IPS DF 6.9 (cell line): Measurements from ENCODE around the gene CRELD1.

Source experiments
- DNase-seq: peaks from one replicate; pipeline ENCODE4 v3.0.0-alpha.2; 2013; ENCODE audit warnings: low read depth, low spot score
- H3K27ac ChIP-seq: one replicate; pipeline ENCODE4 v1.5.1; 2013; ENCODE audit warnings: low read length, control low read depth
- H3K27me3 ChIP-seq: 2 replicates; pipeline ENCODE4 v1.6.1; 2013; ENCODE audit warnings: mild to moderate bottlenecking, low read length; ENCODE audit not compliant: control insufficient read depth, insufficient read depth
- H3K36me3 ChIP-seq: 2 replicates; pipeline ENCODE4 v1.6.1; 2013; ENCODE audit warnings: low read length; ENCODE audit not compliant: control insufficient read depth, insufficient read depth
- H3K4me1 ChIP-seq: 2 replicates; pipeline ENCODE4 v1.6.1; 2013; ENCODE audit warnings: low read length; ENCODE audit not compliant: control insufficient read depth, insufficient read depth
- H3K4me3 ChIP-seq: 2 replicates; pipeline ENCODE4 v1.5.1; 2013; ENCODE audit warnings: mild to moderate bottlenecking, low read length
- H3K9me3 ChIP-seq: 2 replicates; pipeline ENCODE4 v1.6.1; 2013; ENCODE audit warnings: low read length, inconsistent platforms; ENCODE audit not compliant: control insufficient read depth, insufficient read depth
- WGBS: extraction: QIAGEN DNeasy Blood & Tissue Kit; methylation state at CpG from one replicate; pipeline ENCODE4 v1.1.7; 2013; ENCODE audit warnings: mixed read lengths, missing lambda C conversion rate; ENCODE audit not compliant: insufficient read length, insufficient coverage; 5-methylcytosine and 5-hydroxymethylcytosine counted together

Gene CRELD1

DNA sequence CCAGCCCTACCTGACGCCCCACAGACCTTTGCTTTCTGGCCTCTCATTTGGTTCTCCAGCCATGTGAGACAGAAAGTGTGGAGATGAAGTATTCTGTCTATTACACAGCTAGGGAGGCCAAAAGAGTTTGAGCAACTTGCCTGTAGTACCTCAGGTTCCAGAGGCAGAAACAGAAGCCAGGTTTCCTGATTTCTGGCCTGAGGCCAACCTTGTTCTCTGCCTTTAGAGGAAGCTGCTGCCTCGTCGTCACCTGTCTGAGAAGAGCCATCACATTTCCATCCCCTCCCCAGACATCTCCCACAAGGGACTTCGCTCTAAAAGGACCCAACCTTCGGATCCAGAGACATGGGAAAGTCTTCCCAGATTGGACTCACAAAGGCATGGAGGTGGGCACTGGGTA is 27.2 kb upstream of the CRELD1 start:
- no CpG with 5 or more reads among the region's 5 CpGs for WGBS

DNA sequence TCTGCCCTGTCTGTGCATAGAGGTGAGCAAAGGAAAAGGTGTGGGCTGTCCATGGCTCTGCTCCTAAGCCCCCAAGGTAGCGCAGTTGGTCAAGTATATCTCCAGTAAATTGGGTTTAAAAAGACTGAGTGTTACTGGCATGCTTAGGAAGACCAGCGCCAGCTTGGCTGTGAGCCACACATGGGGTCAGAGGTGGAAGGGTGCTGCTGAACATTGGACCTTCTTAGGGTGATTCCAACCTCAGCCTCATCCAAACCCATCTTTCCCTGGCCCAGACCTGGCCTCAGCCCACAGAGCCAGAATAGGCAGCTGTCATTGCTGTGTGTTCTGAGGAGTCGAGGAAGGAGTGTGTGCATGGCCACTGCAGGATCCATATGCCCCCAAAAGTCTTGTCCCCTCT is 25.3 kb upstream of the CRELD1 start:
- Histone ChIP-seq H3K4me1 (no peaks in the 10 kb centered on the region), H3K9me3 (no peaks in the 10 kb centered on the region)

More for the DNA sequence above, 27.2 kb upstream of the CRELD1 start:
- Histone ChIP-seq H3K27ac (no peak overlapping the region), H3K36me3 (no peaks in the 10 kb centered on the region), H3K27me3 (no peaks in the 10 kb centered on the region), H3K9me3 (no peaks in the 10 kb centered on the region), H3K4me3 (no peak overlapping the region), H3K4me1 (peaks cover 5% of the 10 kb centered on the region)
- no peak for DNase-seq

DNA sequence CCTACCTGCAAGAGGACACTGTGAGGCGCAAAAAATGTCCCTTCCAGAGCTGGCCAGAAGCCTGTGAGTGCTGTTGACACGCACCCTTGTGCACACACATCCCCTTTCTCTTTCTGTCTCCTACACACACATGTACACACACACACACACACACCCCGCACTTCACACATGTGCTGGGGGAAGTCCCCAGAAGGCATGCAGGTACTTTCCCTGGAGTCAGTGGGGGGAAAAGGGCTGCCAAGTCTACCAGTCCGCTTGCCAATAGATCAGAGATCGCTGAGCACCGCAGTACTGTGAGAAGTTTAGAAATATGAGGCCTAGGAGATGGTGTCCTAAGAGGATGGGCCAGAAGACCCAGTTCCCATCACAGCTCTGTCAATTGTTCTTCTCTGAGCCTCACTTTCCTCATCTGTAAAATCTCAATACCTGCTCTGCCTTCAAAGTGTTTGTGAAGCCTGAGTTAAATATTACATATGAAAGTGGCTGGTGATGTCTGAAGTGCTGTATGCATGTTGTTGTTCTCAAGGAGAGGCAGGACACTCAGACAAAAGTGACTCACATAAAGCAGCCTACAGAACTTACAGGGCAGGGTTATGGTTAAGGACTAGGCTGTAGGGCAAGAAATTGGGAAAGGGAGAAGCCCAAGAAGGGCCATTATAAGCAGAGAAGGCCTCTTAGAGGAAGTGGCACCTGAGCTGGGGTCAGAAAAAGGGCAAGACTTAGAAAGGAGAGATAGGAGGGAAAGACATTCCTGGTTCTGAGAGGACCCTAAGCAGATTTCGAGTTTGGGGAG is 24.2 kb upstream of the CRELD1 start:
- Histone ChIP-seq H3K4me1 (no peaks in the 10 kb centered on the region), H3K36me3 (no peaks in the 10 kb centered on the region), H3K27me3 (no peaks in the 10 kb centered on the region), H3K4me3 (no peak overlapping the region), H3K27ac (no peak overlapping the region), H3K9me3 (no peaks in the 10 kb centered on the region)
- no peak for DNase-seq
- no CpG with 5 or more reads among the region's 7 CpGs for WGBS

More for the DNA sequence above, 25.3 kb upstream of the CRELD1 start:
- Histone ChIP-seq H3K27ac (no peak overlapping the region), H3K27me3 (no peaks in the 10 kb centered on the region), H3K36me3 (no peaks in the 10 kb centered on the region), H3K4me3 (no peak overlapping the region)
- WGBS: no CpG with 5 or more reads among the region's 3 CpGs
- DNase-seq: no peak

DNA sequence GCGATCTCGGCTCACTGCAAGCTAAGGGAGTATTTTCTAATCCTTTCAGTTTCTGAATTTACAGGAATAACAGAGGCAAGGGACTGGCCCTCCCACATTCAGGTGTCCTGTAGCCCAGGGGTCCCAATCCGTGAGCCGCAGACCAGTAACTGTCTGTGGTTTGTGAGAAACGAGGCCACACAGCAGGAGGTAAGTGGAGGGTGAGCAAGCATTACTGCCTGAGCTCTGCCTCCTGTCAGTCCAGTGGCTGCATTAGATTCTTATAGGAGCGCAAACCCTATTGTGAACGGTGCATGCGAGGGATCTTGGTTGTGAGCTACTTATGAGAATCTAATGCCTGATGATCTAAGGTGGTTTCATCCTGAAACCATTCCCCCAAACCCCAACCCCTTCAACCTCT is 21.8 kb upstream of the CRELD1 start:
- Histone ChIP-seq H3K36me3 (no peaks in the 10 kb centered on the region), H3K9me3 (no peaks in the 10 kb centered on the region), H3K27ac (no peak overlapping the region), H3K27me3 (no peaks in the 10 kb centered on the region), H3K4me1 (peaks cover 7% of the 10 kb centered on the region; the same call in 1 of the 2 replicates), H3K4me3 (no peak overlapping the region)
- no CpG with 5 or more reads among the region's 8 CpGs for WGBS
- no peak for DNase-seq

DNA sequence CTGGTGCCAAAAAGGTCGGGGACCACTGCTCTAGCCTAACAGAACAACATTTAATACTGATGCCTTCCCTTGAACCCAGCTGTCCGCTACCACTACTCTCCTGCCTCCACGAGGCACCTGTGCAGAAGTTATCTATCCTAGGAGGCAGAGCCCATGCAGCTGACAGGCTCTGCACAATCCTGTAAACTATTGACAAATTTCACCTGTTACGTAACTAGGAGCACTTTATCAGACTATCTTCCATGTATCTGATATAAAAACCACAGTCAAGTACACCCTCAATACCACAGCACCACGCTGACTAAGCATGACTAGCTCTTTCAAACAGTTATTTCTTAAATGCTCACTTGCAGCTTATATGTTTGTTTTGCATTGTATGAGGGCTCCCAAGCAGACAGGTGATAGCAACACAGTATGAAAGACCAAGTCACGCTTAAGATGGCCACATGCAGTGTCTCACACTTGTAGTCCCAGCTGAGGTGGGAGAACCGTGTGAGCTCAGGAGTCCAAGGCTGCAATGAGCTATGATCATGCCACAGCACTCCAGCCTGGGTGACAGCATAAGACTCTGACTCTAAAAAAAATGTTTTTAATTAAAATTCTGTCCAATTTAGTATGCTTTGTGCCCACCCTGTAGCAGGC is 21.2 kb upstream of the CRELD1 start:
- Histone ChIP-seq H3K27me3 (no peaks in the 10 kb centered on the region), H3K4me3 (no peak overlapping the region), H3K4me1 (peaks cover 7% of the 10 kb centered on the region; the same call in 1 of the 2 replicates), H3K9me3 (no peaks in the 10 kb centered on the region), H3K27ac (no peak overlapping the region), H3K36me3 (no peaks in the 10 kb centered on the region)
- no CpG with 5 or more reads among the region's 7 CpGs for WGBS
- DNase-seq: no peak

DNA sequence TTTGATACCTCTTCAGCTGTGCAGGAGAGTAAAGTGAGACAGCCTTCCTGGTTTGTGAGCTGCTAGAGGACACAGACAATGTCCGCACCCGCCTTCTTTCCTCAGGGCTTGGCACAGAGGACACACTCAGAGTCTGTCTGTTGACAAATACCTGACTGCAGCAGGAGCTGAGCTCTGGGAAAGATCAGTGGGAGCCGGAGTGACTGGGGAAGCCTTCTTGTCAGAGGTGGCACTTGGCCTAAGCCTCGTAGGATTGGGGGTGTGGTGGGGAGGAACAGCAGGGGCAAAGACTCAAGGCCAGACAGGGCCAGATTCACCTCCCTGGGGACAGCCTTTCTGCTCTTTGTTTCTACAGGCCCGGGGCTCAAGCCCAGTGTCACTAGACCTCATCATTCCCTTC is 20.0 kb upstream of the CRELD1 start:
- peaks cover 8% of the 10 kb centered on the region for H3K4me1 ChIP-seq
- no peaks in the 10 kb centered on the region for H3K9me3 ChIP-seq
- no peak overlapping the region for H3K4me3 ChIP-seq
- H3K36me3 ChIP-seq: no peaks in the 10 kb centered on the region; the same call in 1 of the 2 replicates
- H3K27me3 ChIP-seq: no peaks in the 10 kb centered on the region
- H3K27ac ChIP-seq: no peak overlapping the region
- DNase-seq: no peak
- no CpG with 5 or more reads among the region's 5 CpGs for WGBS

DNA sequence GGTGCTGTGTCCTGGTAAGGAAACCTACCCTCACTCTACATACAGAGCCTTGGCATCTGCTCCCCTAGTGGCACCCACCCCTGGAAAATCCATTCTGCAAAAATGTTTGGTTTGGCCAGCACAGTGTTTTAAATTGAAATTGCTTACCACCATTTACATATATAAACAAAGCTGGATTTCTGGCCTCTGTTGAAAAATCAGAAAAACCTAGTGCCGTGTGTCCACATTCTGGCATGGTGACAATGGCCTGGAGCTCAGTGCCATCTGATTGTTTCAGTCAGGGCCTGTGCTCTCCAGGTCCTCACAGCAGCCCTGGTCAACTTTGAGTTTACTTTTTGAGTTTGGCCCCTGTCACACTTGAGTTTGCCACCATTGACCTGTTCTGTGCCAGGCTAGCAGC is 19.6 kb upstream of the CRELD1 start:
- Histone ChIP-seq H3K4me3 (no peak overlapping the region), H3K27me3 (no peaks in the 10 kb centered on the region), H3K9me3 (no peaks in the 10 kb centered on the region), H3K27ac (no peak overlapping the region), H3K36me3 (no peaks in the 10 kb centered on the region; the same call in 1 of the 2 replicates), H3K4me1 (peaks cover 8% of the 10 kb centered on the region)
- no peak for DNase-seq
- WGBS: no CpG with 5 or more reads among the region's 1 CpG

DNA sequence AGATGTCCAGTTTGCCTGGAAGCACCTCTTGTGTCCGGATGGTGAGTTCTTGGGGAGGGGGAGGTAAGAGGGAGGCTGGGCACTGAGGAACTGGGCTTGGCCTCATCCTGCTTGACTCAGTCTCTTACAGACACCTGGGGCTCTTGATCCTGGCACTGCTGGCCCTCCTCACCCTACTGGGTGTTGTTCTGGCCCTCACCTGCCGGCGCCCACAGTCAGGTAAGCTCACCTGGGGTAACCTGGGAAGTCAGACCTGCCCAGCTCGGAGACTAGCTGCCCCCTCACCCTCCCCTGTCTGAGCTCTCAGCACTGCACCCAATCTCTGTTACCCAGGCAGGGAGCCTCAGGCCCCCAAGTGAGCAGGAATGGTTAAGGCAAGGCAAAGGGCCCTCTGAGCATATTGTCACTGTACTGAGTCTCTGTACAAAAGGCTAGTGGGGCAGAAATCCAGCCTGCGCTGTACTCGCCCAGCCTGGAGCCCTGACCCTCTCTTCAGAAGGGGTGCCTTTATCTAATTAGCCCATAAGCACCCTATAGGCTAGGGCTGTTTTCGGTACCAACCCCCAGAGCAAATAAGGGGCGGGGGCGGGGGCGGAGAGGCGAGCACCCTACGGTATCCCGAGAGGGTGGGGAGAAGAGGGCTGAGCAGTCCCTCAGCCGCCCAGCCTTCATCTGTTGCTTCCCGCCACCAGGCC is 18.9 kb upstream of the CRELD1 start:
- H3K27ac ChIP-seq: no peak overlapping the region
- H3K4me3 ChIP-seq: peak overlapping the region; percentile 75; the same call in 1 of the 2 replicates
- WGBS: no CpG with 5 or more reads among the region's 15 CpGs
- H3K36me3 ChIP-seq: no peaks in the 10 kb centered on the region; the same call in 1 of the 2 replicates
- no peaks in the 10 kb centered on the region for H3K27me3 ChIP-seq
- H3K4me1 ChIP-seq: peaks cover 8% of the 10 kb centered on the region
- H3K9me3 ChIP-seq: no peaks in the 10 kb centered on the region
- no peak for DNase-seq

DNA sequence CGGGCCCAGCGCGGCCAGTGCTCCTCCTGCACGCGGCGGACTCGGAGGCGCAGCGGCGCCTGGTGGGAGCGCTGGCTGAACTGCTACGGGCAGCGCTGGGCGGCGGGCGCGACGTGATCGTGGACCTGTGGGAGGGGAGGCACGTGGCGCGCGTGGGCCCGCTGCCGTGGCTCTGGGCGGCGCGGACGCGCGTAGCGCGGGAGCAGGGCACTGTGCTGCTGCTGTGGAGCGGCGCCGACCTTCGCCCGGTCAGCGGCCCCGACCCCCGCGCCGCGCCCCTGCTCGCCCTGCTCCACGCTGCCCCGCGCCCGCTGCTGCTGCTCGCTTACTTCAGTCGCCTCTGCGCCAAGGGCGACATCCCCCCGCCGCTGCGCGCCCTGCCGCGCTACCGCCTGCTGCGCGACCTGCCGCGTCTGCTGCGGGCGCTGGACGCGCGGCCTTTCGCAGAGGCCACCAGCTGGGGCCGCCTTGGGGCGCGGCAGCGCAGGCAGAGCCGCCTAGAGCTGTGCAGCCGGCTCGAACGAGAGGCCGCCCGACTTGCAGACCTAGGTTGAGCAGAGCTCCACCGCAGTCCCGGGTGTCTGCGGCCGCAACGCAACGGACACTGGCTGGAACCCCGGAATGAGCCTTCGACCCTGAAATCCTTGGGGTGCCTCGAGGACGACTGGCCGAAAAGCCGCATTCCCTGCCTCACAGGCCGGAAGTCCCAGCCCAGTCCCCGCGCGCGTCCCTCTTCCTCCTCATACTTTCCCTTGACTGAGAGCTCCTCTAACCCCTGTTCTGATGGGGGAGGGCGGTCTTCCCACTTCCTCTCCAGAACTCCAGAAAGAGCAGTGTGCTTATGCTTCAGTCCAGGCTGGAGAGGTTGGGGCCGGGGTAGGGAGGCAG is 18.1 kb upstream of the CRELD1 start:
- H3K4me3 ChIP-seq: peak overlapping the region; percentile 75
- no peak overlapping the region for H3K27ac ChIP-seq
- peaks cover 8% of the 10 kb centered on the region for H3K4me1 ChIP-seq
- H3K27me3 ChIP-seq: no peaks in the 10 kb centered on the region
- no peak for DNase-seq
- H3K9me3 ChIP-seq: no peaks in the 10 kb centered on the region
- WGBS: no CpG with 5 or more reads among the region's 99 CpGs
- no peaks in the 10 kb centered on the region; the same call in 1 of the 2 replicates for H3K36me3 ChIP-seq

DNA sequence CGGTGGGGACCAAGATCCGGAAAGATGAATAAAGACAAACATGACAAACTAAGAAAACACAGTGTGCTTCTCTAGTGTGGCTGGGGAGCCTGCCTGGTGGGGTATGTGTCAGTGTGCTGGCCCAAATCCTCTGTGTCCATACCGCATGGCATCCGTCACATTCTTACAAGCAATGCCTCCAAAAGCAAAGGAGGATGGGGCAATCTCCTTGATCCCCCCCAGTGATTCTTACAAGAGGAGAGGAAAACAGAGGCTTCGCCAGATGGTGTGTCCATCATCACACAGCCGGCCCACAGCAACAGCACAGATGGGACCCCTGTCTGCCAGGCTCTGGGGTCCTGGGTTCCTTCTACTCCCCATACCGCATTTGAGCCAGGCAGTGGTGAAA is 17.3 kb upstream of the CRELD1 start:
- Histone ChIP-seq H3K27ac (no peak overlapping the region), H3K4me3 (no peak overlapping the region)
- DNase-seq: no peak

More for the DNA sequence above, 17.3 kb upstream of the CRELD1 start:
- Histone ChIP-seq H3K27me3 (no peaks in the 10 kb centered on the region), H3K4me1 (peaks cover 8% of the 10 kb centered on the region), H3K9me3 (no peaks in the 10 kb centered on the region), H3K36me3 (no peaks in the 10 kb centered on the region; the same call in 1 of the 2 replicates)
- no CpG with 5 or more reads among the region's 7 CpGs for WGBS
